Measurements from ENCODE around the gene PSD2.

The PSD2 gene

DNA sequence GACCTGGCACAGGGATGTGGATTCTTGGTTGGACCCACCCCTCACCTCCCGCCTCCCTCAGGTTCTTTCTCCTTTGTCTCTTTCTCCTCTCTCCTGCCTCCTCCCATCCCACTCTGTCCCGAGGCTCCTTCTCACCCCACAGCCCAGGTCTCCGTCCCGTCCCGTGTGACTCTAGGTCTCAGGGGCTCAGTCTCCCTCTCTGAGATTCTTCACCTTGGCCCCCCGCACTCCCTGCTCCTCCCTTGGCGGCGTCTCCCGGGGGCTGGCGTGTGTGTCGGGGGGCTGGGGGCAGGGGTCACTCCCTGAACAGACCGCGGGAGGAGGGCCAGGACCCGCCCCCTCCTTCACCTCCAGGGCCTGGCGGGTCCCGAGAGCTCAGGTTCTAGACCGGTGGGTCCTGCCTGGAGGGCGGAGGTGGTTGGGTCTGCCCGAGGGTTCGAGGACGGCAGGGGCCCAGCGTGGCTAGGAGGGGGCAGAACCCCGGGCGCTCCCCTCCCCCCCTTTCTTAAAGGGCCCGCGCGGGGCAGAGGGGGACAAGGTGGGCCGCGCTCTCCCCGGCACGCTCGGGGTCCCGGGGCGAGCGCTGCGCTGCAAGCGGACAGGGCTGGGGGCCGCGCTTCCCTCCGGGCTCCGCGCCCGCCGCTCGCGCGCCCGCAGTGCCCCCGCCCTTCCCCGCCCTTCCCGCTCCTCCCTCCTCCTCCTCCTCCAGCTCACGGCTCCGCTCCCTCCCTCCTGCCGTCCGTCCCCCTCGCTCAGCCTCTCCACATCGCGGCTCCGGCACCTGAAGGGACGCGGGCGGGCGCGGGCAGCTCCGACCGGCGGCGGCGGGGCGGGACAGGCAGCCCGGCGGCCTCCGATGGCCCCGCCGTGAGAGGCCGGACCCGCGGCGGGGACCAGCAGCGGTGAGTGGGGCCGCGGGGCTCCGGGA, at the start of gene PSD2:
TSS of gene PSD2 (plus strand) at position 735 of the 928 bp plus-strand sequence. CDS start 13,633 bp downstream, outside the sequence.
- peak; percentile 64 for DNase-seq

DNA sequence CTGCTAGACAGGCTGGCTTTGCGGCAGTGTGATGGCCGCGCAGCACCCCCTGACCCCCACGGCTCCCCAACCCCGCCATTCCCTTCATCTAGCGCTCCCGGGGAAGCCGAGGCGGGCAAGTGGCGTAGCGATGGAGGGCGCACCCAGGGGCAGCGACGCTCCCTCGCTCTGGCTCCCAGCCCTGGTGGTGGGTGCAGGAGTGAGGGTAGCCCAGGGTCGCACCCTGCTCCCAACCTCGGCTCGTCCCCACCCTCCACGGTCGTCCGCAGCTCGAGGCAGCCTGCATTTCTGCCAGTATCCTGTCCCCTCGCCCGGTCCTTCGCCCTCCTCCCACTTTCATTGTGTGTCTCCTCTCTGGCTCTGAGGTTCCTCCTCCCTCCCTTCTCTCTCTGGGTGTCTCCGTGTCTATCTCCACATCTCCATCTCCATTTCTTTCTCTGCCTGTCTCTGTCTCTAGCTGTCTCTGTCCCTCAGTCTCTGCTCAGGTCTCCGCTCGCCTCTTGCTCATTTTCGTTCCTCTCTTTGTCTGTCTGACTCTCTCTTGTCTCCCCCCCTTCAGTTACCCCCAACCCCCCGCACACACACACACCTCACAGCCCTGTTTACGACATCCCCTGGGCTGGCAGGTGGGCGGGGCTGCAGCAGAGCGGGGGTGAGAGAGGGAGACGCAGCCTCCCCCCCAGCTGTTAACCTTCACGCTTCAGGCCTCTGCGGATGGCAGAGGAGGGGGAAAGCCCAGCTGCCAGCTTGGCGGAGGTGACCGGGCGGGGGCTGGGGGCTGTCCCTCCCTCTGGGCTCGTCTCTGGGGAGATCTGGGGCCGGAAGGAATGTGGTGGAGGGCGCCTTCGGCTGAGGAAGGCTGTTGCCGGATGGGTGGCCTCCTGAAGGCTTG, 48.7 kb upstream of the PSD2 start:
- DNase-seq, result peak; percentile 94

DNA sequence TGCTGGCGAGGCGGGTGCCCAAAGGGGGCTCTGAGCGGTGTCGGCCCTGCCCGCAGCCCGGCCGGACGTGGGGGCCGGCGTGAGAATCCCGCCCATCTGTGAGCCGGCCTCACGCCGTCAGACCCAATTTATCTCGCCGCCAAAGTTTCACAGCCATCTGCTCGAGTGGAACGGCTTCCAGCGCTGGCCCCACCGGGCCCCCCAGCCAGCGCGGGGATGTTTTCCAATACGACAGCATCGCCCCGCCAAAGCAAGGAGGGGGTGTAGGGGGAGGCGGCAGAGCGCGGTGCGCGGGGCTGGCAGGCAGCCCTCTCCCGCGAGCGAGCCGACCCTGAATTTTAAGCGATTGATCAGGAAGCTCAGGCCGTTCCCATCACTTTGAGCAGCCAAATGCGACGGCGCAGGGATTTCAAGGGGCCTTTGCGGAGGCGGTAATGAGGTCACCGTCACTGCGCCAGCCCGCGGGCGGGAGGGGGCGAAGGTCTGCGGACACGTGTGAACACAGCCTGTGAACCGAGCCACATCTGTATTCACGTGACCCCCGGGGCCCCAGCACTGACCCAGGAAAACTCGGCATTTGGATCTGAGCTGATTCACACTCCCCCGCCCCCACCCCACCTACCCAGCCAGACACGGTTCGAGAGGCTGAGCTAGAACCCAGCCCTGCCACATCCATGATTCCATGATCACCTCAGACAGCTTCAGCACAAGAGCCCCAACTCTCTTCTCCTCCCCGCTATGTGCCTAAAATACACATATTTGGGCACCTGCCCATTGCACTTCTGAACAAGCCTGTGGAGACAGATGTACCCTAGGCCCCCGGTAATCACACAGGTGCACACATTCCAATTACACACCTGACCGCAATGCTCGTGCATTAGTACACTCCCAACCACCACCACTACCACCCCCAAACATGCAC, 47.8 kb upstream of the PSD2 start:
- peak; percentile 88 for DNase-seq

DNA sequence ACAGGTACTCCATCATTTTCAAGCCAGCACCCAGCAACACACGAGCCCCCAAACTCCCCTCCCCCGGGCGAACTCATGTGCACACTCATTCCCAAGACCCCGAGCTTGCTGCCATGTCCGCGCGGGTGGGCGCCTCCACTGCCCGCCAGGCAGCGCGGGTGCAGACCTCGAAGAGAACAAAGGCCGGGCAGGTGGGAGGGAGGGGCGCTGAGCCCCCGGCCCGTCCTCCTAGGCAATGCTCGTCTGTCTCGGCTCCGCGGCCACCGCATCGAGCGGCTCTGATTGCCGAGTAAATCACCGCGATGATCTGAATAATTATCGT, 47.1 kb upstream of the PSD2 start:
- no peak for DNase-seq

DNA sequence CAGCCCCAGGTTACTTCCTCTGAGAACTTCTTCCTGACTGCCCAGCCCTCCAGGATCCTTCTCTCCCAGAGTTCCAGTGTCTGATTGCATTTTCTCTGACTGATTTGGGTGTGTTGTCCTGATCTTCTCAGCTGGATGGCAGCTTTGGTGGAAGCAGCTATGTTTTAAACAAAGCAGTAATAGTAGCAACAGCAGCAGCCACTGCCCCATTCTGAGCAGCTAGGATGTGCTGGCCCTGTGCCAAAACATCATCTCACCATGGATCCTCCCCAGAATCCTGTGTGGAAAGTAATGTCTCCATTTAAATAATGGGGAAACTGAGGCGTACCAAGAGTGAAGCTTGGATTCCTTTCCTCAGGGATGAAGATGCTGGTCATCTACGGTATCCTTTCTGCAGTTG, 46.4 kb upstream of the PSD2 start:
- peak; percentile 31 for DNase-seq

DNA sequence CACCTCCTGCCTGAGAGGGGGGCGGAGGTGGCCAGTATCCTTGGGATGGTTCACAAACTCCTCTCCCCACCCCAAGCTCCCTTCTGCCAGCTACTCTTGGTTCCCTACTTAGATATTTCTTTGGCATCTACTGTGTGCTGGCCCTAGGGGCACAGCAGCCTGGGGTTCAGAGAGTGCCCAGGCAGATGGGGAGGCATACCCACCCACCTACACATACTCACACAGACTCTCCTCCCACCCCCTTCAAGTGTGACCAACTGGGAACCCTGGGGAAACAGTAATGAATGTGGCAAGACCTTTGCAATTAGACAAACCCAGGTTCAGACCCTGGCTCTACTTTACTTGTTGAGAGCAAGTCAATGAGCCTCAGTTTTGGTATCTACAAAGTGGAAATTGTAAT, 44.4 kb upstream of the PSD2 start:
- no peak for DNase-seq

DNA sequence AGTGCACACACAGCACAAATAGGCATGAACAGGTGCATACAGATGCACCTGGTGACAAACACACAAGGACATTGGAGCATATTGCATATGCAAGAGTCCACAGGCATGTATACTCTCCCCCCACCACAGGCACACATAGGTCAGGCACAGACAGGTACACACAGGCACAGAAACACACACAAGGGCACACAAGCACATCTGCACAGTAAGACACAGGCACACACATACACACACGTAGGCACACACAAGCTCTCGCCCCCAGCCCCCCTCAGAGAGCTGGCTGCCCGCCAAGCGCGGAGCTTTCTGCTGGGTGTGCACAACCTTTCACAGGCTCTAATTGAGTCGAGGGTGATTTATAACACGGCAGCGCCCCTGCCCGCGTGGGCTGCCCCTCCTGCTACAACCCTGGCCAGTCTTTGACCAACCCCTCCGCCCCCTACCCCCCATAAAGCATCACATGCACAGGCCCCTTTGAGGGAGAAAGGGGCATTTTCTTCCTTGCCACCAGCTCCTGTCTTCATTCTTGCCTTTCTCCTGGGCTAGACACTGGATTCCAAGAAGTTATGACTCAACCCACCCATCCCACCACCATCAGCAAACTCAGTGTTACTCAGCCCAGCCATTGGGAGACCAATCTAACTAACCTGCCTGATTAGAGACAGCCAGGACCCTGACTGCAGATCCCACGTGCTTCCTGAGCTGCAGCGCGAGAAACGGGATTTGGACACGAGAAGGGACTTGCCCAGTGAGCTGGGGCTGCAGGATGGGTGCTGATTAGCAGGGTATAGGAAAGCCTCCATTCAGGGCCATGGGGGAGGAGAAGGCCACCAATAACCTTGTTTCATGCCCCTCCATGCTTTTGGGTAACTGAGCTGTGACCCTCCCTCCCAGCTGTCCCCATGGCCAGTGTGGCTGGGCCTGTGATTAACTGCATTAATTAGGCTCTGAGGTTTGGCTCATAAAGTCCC, 42.8 kb upstream of the PSD2 start:
- peak; percentile 68 for DNase-seq

DNA sequence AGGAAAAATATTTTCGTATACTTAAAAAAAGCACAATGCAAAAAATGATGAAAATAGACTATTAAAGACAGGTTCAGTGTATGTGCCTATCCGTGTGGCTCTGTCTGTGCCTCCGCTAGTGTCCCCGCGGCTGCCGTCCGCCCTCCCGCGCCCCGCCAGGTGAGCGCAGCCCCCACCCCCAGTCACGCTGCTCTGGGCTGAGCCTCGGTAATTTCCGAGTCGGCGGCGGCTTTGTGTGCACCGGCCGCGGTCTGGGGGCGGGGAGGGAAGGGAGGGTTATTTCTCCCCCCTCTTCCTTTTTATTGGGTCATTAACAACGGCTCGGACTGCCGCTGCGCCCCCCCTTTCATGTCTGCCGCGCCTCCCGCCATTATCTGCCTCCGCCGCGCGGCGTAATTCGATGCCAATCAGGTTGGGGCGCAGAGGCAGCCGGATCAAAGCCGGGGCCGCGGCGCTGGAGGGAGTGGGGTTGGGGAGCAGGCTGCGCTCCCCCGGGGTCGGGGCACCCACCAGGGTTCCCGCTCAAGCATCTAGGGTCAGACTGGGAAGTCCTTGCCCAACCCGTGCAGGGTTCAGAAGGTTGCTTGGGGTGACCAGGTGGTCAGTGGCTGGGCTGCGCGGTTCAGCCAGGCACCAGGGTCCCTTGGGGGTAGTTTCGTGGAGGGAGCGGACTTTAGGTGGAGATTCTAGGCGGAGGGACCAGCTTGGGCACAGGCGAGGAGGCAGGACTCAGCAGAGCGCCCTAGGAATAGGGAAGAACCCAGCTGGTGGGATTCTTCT, 39.5 kb upstream of the PSD2 start:
- DNase-seq, result peak; percentile 54

DNA sequence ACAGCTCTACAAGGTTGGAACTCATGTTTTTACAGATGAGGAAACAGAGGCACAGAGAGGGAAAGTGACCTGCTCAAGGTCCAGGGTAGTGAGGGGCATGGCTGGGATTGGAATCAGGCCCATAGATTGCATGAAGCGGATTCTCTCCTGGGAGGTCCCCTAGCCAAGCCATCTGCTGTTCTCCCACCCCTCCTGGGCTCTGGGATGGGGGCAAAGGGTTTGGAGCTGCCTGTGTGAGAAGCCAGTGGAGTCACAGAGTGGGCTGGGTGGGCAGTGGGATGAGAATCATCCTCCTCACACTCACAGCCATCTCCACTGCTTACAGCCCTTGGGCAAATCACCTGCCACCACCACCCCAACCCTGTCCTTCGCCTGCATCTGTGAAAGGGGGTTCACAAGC, 38.6 kb upstream of the PSD2 start:
- DNase-seq, result no peak

DNA sequence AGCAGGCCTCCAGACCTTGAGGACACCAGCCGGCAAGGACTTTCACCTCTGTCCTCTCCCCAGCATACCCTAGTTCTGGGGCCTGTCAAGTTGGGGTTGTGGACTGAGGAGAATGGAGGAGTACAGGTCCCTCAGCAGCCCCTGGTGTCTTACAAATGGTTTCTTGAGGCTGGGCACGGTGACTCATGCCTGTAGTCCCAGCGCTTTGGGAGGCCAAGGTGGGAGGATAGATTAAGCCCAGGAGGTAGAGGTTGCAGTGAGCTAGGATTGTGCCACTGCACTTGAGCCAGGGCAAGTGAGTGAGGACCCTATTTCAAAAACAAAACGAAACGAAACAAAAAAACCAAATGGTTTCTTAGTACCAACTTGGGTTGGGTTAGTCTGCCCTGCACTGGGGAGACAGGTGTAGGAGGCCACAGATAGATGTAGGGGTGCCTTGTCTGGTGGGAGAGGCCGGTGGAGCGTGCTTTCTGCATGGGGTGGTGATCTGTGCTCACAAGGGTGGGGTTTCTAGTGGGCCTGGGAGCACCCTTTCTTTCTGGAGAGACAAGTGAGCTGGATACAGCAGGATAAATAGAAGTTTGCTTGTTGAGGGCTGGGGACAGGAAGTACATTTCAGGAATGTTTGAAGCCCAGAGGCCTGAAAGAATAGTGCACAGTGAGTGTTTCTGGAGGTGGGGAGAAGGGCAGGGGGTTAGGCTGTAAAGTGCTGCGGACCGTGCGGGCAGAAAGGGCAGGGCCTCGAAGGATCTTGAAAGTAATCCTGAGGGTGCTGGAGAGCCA, 37.7 kb upstream of the PSD2 start:
- no peak for DNase-seq

DNA sequence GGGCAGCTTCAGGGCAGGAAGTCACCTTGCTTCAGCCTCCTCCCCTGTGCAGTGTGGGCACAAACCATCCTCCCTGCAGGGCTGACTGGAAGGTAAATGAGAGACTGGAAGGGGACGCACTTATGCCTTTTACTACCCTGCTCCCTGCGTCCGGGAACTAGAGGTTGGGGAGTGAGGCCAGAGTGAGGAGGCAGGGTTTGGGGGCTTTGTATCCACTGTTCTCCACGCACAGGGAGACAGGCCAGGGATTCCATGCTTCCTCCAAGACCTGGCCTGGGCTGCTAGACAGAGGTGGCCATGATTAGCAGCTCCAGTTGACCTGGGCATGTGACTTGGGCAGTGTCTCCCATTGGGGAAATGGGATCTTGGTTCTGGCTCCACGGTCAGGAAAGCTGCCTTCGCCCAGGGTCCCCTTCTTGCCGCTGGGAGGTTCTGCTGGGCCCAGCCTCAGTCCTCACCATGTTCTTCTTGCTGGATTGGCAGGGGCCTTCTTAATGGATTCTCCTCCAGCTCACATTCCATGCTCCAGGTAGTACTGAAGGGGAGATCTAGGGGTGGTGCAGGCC, 37.0 kb upstream of the PSD2 start:
- no peak for DNase-seq

DNA sequence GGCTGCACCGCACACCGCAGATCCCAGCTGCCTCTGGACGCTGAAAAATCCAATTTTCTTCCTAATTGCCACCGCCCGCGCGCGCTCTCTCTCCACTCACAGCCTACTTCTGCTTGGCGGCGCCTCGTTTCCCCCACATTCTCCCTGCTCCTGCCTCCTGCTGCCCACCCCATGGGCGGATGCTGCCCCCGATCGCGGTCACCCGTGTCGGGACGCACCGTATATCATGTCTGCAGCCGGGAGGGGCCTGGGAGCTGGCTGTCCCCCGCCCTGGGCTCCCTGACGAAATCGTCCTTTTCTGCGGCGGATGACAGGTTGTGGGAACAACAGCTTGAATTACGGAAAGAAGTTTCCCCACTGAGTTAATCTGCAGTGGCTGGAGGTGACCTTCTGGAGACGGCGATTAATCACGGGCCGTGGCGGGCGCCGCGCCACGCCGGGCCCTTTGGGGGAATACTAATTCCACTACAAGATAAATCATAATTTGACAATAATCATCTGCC, 36.3 kb upstream of the PSD2 start:
- DNase-seq, result peak; percentile 73

DNA sequence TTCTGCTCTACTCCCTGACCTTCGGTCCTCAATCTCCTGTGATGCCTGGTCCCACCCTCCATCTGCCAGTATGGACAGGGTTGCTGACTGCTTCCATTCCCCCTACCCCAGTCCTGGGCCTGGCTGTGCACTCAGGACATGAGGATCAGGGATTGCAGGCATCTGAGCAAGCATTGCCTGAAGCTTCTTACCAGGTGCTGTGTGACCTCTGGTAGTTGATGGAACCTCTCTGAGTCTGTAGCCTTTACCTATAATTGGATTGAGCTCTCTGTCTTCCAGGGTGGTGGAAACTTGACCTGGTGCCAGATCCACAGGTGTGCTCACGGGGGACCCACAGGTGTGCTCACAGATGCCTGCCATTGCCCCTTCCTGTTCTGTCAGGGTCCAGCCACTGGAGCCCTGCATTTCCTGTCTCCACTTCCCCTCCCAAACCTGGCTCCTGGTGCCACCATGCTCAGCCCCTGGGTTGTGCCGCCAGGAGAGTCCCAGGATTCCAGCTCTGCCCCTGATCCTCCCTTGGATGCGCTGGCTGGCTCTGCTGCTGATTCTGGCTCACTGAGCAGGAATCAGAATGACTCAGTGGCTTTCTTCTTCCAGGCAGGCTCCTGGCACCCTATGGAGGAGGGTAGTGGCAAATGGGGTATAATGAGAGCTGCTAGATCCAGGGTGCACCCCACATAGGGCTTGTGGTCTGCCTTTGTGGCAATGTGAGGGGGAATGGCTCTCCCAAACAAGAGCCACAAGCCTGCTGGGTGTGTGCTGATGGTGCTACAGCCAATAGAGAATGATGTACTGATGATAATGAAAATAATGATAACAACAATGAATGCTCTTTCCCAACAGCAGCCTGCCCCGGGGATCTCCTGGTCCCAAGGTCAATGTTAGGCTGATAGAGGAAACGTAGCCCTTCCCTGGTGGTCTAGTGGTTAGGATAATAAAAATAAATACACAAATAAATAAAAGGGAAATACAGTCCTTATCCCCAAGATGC, 35.2 kb upstream of the PSD2 start:
- no peak for DNase-seq

DNA sequence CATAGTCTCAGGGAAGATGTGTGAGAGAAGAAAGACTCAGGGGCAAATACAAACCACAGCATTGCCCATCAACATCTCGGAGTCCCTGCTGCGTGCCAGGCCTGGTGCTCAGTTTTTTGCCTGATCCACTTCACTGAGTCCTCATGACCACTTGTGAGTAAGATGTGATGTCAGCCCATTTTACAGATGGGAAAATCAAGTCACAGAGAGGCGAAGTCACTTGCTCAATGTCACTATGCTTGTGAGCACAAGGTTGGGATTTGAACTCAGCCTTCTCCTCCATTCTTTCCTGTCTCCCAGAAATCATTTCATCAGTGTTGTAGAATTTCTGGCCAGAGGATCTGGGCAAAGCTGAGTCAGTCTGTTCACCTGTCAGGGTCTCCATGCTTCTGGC, 34.6 kb upstream of the PSD2 start:
- DNase-seq, result no peak

DNA sequence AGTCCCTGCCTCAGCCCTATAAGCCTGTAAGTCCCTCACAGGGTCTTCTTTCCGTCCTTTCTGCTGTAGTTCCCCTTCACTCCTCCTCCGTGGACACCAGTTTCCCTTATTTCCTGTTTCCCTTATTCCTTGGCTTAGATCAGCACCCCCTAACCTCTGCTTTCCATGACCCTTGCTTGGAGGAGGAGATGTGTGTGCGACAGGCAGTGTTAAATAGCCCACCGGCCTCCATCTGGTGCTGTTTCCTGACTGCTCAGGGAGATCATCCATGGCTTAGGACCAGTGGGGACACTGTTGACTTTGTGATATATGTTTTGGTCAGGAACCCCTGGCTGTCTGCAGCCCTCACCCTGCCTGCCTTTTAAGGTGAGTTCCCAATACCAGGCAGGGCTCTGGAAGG, 34.1 kb upstream of the PSD2 start:
- DNase-seq, result peak; percentile 70

DNA sequence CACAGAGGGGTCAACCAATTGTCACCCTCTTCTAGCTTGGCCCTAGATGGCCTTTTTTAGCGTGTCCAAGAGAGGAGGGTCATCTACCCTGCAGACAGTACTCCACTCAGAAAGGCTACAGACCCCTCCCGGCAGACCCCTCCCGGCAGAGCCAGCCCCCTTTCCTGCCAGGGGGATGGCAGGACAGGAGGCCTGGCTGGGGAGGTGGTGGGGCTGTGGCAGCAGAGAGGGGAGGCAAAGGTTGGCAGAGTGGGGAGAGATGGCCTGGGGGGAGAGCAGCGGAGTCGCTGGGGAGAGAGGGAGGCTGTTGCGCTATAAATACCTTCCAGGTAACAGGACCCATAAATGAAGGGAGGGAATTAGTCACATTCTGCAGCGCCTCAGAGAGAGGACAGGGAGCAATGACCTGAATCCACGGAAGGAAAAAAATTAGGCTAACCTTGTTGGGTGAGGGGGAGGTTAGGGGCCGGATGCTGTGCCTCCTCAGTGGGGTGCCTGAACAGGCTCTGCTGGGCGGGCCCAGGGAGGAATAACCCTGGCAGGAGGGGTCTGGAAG, 32.9 kb upstream of the PSD2 start:
- DNase-seq, result no peak

DNA sequence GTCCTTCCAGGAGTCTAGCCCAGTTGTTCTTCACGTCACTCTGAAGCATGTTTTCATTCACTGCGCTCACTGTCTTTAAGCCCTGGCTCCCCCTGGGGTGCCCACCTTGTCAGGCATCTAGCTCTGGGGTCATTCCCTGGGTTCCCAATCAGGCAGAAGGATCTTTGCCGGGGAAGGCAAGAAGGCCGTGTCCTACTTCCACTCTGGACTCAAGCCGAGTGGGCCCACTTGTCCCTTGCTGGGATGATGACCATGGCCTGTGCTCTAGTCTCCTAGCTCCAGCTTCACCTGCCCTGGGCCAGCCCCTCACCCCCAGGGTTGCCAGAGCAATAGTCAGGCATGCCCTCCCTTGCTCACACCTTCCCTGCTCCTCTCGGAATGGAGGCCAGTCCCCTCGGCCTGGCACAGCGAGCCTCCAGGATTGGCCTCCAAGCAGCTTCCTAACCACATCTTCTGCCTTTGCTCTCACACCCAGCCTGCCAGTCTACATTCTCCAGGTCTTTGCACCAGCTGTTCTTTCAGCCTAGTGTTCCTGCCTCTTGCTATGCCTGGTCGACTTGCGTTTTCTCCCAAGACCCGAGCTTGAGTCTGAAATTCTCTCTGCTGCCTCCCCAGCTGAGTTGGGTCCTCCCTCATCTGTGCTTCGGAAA, 32.2 kb upstream of the PSD2 start:
- no peak for DNase-seq

Data from NCI-H82 (cell line).